GM15510 (cell line): ENCODE measurements around the gene ABCA13.

Experiments used
- POLR2A ChIP-seq: IDR thresholded peaks from 3 replicates; pipeline ENCODE4 v1.6.1; 2011; ENCODE audit warnings: borderline replicate concordance; ENCODE audit not compliant: insufficient read length; ENCODE audit errors: extremely low read depth

The ABCA13 gene

DNA sequence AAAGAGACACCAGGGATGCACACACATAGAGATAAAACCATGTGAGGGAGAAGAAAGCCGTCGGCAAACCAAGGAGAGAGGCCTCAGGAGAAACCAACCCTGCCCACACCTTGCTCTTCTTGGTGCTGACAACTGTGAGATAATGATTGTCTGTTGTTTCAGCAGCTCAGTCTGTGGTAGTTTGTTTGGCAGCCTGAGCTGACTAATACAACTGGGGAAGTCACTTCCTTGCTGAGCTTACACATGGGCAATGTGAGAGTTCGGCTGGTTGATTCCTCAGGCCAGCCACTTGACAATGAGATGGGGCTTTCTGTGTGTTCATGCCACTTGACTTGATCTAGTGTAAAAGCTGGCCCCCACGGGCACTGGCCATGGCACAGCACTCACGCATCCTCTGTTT, 271.8 kb downstream of the ABCA13 start:
- no peak for TF ChIP-seq POLR2A

DNA sequence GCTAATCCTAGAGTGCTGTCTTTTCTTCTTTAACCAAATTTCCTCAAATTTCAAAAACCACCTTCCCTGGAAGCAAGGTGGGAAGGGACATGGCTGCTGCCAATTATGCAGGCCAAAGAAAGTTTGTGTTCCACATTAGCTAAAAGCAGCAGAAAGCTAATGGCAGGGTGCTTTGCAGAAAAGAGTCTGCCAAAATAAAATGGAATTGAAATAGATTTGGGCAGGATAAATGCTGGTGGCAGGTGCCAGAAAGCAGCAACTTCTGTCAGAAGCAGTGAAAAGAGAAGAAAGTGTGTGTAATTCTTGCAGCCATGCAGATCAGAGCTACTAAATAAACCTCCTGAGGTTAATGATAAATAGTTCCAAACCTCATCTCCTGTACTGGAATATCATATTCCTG, 275.5 kb downstream of the ABCA13 start:
- TF ChIP-seq POLR2A = no peak

GRCh38 chr7:48452218-48452617, 281.0 kb downstream of the ABCA13 start:
- TF ChIP-seq POLR2A = no peak

GRCh38 chr7:48454750-48455192, 283.5 kb downstream of the ABCA13 start:
- no peak for TF ChIP-seq POLR2A

GRCh38 chr7:48455363-48455762, 284.1 kb downstream of the ABCA13 start:
- TF ChIP-seq POLR2A = no peak

- TF ChIP-seq POLR2A = no peak
These were observed 287.7 kb downstream of the ABCA13 start for GRCh38 chr7:48458701-48459524.

DNA sequence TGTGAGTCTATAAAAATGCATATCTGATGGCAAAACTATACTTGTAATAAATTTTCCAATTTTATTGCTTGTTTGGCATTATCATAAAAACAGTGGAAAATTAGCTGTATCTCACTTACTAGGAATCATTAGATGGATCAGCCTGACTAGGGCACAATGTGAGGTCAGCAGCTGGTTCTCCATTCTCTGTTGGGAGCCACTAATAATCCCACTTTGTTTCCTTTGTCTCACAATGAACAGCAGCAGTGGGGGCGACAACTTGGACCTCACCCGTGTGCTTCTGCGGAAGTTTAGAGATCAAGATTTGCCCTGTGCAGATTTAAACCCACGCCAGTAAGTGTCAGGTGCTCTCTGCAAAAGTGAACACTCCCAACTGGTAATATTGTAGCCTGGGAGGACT, 295.5 kb downstream of the ABCA13 start:
- TF ChIP-seq POLR2A = no peak

DNA sequence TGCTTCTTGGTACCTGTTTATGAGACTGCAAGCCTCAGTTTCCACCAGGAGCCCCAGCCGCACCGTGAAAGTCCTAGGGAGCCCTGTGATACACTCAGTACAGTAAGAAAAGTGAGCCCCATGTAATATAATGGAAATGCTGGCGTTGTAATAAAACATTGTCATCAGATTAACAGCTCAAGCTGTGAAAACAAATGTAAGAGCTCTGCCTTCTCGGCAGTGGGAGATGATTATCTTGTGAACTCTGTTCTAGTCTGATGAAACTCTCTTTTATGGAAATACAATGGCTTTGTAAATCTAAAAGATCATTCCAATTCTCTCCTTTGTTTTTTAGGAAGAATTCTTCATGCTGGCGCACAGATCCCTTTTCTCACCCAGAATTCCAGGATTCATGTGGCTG, 299.9 kb downstream of the ABCA13 start:
- no peak for TF ChIP-seq POLR2A

DNA sequence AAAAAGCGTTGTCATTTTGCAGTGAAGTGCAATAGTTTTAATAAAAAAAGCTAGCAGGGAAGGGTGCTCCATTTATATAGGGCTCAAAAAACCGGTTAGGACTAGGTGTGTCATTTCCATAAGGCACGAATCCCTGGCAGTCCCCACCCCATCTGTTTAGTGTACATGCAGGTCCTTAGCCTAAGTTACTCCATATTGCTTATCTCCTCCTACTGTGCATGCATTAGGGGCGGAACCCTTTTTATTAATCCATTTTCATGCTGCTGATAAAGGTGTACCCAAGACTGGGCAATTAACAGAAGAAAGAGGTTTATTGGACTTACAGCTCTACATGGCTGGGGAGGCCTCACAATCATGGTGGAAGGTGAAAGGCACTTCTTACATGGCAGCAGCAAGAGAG, 301.4 kb downstream of the ABCA13 start:
- no peak for TF ChIP-seq POLR2A

- TF ChIP-seq POLR2A = no peak
These were observed 302.1 kb downstream of the ABCA13 start for GRCh38 chr7:48473205-48473865.

GRCh38 chr7:48481235-48481634, 310.0 kb downstream of the ABCA13 start:
- no peak for TF ChIP-seq POLR2A

GRCh38 chr7:48497521-48497920, 326.3 kb downstream of the ABCA13 start:
- TF ChIP-seq POLR2A = no peak

DNA sequence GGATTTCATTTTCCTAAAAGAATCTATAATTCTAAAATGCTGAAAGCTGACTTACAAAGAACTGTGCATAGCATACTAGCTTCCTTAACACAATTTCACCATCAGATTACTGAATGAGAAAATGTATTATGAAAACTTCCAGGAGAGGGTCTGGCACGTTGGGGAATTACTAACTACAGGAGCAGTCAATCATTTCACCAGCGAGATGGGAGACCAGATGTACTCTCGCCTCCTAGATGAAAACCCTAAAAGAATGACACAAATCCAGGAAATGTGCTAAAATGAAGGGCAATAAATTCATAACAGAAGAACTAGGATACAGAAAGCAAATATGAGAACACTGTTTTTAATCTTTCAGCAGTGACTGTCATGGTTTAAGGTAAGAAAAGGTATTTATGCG, 330.8 kb downstream of the ABCA13 start:
- no peak for TF ChIP-seq POLR2A

DNA sequence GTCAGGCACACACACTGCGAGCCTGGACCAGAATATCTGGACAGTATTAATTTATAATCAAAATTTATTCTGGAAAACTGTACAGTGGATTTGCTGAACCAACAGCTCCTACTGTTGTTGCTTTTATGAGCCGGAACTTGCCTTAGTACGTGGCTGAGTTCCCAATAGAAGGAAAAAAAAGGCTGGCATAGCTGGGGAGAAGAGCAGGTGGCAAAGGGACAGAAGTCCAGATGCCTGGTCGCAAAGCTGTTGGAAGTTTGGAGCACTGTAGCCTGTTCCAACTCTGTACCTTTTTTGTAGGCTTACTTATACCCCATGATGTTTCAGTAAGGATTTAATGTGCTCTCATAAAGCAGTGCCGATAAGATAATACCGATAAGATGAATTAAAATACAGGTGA, 333.8 kb downstream of the ABCA13 start:
- TF ChIP-seq POLR2A = no peak

DNA sequence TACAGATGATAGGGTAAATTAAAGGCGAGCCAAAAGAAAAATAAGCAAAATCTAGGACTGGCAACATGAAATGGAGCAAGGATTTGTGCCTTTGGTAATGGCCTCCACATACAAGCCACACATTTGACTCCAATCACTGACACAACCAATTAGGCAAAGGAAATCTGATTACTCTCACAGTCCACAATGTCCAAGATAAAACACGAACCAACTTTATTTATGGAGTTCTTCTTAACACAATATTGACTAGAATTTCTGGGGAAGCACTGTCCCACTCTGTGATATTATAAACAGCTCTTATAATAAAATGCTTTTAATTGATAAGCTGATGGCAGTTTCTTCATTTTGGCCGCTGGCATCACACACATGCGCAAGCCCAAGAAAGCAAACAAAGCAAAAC, 334.2 kb downstream of the ABCA13 start:
- TF ChIP-seq POLR2A = no peak

DNA sequence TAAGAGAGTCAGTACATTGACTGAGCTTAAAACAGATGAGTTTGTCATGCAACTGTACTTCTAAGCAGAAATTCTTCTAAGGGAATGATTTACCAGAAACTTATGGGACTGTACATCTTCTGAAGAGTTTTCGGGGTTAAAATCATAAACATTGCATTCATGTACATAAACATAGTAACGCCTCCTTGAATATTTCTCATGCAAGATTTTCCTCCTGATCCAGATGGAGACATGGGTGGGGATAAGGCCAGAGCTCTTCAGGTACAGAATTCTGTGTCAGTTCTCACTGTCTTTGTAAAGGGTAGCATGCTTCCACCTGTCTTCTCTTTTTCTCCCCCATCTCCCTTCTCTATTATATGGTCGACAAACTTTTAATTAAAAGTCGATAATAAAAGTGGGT, 335.3 kb downstream of the ABCA13 start:
- TF ChIP-seq POLR2A = no peak
